T-helper 2 cell treated with Interferon-gamma antibody and Interleukin-4, amounts not matched to agents 5 μg/mL and 100 μg/mL, for 36 hours (primary cell): Measurements from ENCODE around the gene KRT39.

Source experiments
- DNase-seq: peaks from one replicate; pipeline ENCODE4 v3.0.0; 2021; ENCODE audit warnings: low spot score
- H3K27ac Mint-ChIP-seq: one replicate; pipeline ENCODE4 v1.8.0; 2021; ENCODE audit warnings: mild to moderate bottlenecking, mixed read lengths
- H3K27me3 Mint-ChIP-seq: one replicate; pipeline ENCODE4 v1.8.0; 2021; ENCODE audit warnings: low read depth, mixed read lengths
- H3K36me3 Mint-ChIP-seq: one replicate; pipeline ENCODE4 v1.8.0; 2021; ENCODE audit warnings: low read depth, mixed read lengths
- H3K4me1 Mint-ChIP-seq: one replicate; pipeline ENCODE4 v1.8.0; 2021; ENCODE audit warnings: low read depth, mixed read lengths
- H3K4me3 Mint-ChIP-seq: one replicate; pipeline ENCODE4 v1.8.0; 2022; ENCODE audit warnings: mild to moderate bottlenecking, moderate library complexity, mixed read lengths
- H3K9me3 Mint-ChIP-seq: one replicate; pipeline ENCODE4 v1.8.0; 2021; ENCODE audit warnings: mixed read lengths

The KRT39 gene

DNA sequence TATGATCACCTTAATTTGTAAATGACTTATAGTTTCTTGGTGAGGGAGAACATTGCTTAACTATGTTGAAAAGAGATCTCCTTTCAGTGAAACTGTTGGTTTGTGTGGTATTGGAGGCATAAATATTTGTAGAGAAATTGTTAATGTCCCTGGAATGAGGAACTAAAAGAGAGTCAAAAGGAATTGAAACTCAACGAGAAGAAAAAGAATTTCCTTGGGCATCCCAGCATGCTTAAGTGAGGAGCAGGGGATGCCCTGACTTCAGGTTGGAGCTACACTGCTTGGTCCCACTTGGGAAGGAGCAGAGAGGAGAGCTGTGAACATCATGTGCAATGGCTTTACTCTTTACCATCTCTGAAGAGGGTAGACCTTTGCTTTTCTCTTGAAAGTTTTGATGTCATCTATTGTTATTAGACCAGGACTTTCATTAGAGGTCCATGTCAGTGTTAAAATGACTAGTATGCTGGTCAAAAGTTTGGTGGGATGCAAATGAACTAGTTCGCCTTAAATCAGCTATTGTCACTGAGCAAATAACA is 51.0 kb downstream of the KRT39 start:
- no peaks in the 10 kb centered on the region for H3K9me3 Mint-ChIP-seq
- no peaks in the 10 kb centered on the region for H3K36me3 Mint-ChIP-seq
- no peak overlapping the region for H3K27ac Mint-ChIP-seq
- peaks cover 15% of the 10 kb centered on the region for H3K27me3 Mint-ChIP-seq
- H3K4me3 Mint-ChIP-seq, result no peak overlapping the region
- DNase-seq, result no peak
- no peaks in the 10 kb centered on the region for H3K4me1 Mint-ChIP-seq

DNA sequence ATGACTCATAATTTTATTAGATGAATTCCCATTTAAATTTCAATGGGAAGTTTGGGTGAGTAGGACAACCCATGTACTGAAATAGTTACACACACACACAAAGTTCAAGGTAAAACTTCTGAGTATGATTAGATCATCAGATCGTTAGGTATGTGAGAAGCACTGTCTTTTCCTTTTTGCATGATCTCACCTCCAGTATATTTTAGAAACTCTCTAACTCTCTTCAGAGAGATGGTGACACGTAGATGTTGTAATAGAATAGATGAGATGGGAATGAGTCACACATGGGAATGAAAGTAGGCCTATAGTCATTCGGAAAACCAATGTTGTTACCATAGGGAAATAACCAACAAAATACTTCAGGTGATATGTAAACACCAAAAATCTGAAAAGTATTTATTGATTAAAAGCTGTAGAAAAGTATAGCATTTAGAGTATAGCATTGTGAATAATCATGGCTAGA is 51.5 kb downstream of the KRT39 start:
- no peak for DNase-seq
- Mint-ChIP-seq H3K4me3 (no peak overlapping the region), H3K4me1 (no peaks in the 10 kb centered on the region), H3K27ac (no peak overlapping the region), H3K9me3 (no peaks in the 10 kb centered on the region), H3K27me3 (peaks cover 17% of the 10 kb centered on the region), H3K36me3 (no peaks in the 10 kb centered on the region)

DNA sequence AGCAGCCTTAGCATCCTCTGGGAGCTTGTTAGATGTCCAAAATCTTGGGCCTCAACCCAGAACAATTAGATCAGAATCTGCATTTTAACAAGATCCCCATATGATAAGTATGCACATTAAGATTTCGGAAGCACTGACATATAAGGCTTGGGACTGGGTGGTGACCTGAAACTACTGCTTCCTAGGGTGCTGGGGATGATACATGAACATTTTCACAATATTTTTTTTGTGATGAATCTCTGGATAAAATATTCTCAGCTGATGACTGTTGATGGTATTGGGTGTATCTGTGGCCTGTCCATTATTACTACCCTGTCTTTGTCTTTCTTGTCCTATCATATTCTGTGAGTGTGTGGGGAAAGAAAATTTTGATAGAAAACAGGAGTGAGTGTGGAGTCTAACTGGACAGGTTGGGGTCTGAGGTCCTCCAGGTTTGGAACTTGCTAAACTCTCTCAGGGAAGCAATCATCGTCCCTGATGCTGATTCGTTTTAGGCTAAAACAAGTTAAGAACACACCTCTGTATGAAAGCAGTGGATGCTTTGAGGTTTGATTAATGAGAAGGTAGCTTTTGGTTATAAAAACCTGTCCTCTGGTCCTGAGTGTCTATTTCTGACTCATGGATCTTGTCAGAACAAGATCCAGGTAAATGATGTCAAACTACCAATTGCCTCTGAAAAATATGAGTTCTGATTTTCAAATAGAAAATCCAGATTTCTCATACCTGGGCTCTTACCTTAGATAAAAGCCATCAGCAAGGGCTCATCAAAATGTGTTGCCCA is 52.5 kb downstream of the KRT39 start:
- Mint-ChIP-seq H3K9me3 (no peaks in the 10 kb centered on the region), H3K27me3 (peaks cover 18% of the 10 kb centered on the region), H3K4me1 (no peaks in the 10 kb centered on the region), H3K36me3 (no peaks in the 10 kb centered on the region), H3K4me3 (no peak overlapping the region), H3K27ac (no peak overlapping the region)
- no peak for DNase-seq

DNA sequence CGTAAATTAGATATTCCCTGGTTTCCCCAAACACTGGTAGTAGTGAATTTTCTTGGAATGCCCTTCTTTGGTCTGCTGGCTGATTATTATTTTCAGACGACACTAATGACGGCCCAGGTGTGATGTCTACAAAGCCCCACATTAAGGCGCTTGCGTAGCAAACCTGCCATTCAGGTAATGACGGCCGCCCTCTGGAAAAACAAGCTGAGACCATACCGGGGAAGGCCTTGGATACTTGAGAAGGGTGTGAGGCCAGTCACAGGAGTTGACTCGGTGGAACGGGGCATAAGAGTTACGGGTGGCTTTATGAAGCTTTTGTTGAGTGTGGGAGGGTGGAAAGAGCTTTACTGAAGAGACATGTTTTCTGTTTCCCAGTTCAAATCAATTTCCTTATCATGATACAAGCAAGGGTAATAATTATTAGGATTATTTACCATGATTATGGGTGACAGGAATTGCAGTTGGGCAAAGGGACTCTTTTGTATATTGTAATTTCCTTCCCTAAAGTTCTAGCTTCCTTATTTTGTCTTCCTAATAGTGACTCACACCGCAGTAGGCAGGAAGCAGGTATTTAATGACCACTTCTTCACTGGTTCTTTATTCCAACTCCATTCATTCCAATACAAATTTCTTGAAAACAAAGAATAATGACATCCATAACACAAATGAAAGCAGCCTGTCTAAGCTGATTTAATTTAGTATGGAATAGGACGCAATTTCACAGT is 54.1 kb downstream of the KRT39 start:
- Mint-ChIP-seq H3K27ac (no peak overlapping the region), H3K4me3 (no peak overlapping the region), H3K9me3 (no peaks in the 10 kb centered on the region), H3K4me1 (no peaks in the 10 kb centered on the region), H3K36me3 (no peaks in the 10 kb centered on the region), H3K27me3 (peaks cover 30% of the 10 kb centered on the region)
- no peak for DNase-seq

DNA sequence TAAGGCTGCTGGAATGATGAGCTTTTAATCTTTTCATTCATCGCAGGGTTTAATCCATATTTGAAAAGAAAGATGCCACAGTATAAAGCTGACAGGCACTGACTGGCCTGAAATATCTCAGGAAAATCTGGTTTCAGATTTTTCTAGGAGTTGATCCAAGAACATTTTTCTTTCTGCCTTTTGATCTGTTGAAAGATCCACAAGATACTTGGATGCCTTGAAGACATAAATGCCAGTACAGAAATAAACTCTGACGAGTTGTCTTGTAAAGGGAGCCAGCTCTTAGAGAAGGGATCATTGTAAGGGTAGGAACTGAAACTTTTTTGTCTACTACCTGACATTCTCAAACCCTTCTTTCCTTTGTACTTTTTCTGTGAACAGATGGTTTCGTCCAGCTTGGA is 56.3 kb downstream of the KRT39 start:
- Mint-ChIP-seq H3K4me3 (no peak overlapping the region), H3K36me3 (no peaks in the 10 kb centered on the region), H3K27ac (no peak overlapping the region), H3K4me1 (no peaks in the 10 kb centered on the region), H3K27me3 (peaks cover 31% of the 10 kb centered on the region), H3K9me3 (no peaks in the 10 kb centered on the region)
- DNase-seq, result no peak

DNA sequence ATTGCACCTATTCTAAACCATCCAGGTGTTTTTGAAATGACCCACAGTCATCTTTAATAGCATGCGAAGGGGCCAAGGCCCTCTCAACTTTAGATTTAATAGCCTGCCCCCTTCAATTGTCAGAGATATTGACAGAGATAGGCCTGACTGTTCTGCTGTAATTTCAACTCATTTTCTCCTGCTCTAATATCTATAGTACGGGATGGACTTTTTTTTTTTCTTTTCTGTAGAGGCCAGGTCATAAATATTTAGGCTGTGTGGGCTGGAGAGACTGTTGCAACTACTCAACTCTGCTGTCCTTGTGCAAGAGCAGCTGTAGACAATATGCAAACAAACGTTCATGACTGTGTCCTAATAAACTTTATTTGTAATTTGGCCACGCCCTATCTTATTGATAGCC is 57.0 kb downstream of the KRT39 start:
- Mint-ChIP-seq H3K36me3 (no peaks in the 10 kb centered on the region), H3K27ac (no peak overlapping the region), H3K9me3 (no peaks in the 10 kb centered on the region), H3K4me3 (no peak overlapping the region), H3K4me1 (no peaks in the 10 kb centered on the region), H3K27me3 (peaks cover 33% of the 10 kb centered on the region)
- no peak for DNase-seq

DNA sequence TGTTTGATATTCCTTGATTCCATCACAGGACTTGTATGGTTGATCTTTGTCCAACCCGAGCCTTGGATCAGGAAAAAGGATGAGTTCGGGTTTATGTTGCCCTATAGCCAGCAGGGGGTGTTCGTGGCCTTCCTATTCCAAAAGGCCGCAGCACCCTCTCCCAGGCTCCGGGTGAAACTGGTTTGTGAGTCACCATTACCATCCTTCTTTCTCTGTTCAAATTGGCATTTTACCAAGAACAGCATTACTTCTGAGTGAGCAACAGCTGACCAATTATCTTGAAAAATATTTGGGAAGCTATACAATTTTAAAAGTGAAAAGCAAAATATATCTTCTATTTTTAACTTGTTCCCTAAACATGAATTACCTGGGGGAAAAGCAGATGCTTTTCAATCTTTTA is 57.4 kb downstream of the KRT39 start:
- DNase-seq, result peak; percentile 50
- no peaks in the 10 kb centered on the region for H3K4me1 Mint-ChIP-seq
- H3K36me3 Mint-ChIP-seq, result no peaks in the 10 kb centered on the region
- no peak overlapping the region for H3K27ac Mint-ChIP-seq
- peaks cover 36% of the 10 kb centered on the region for H3K27me3 Mint-ChIP-seq
- H3K9me3 Mint-ChIP-seq, result no peaks in the 10 kb centered on the region
- no peak overlapping the region for H3K4me3 Mint-ChIP-seq
